ENCODE data around the gene SYNGR1. TPM values are rescaled to one million over a fixed set of nuclear protein-coding genes. Genes with fewer than 3 reads are reported as not detected.
A peak's percentile ranks its signal among the peaks of the same experiment; 100 is the strongest.

SYNGR1 gene
- total RNA-seq, 1 donor from 2014 or later = 49.5 TPM

GRCh38 chr22:39302431-39302960, 47.3 kb upstream of the SYNGR1 start:
- Mint-ChIP-seq H3K4me3 (ENCODE audit: unreplicated experiment) (no peak overlapping the region), H3K36me3 (ENCODE audit: unreplicated experiment) (no peaks in the 10 kb centered on the region), H3K27ac (ENCODE audit: unreplicated experiment) (no peak overlapping the region), H3K9me3 (ENCODE audit: unreplicated experiment) (peaks cover 3% of the 10 kb centered on the region), H3K27me3 (ENCODE audit: unreplicated experiment) (peaks cover 8% of the 10 kb centered on the region), H3K4me1 (ENCODE audit: low read depth, unreplicated experiment) (peaks cover 19% of the 10 kb centered on the region)
- no peak for DNase-seq
- TF ChIP-seq CTCF (IDR thresholded peaks at IDR 0.05; ENCODE audit: partially characterized antibody, unreplicated experiment) = no peak

- Mint-ChIP-seq H3K9me3 (ENCODE audit: unreplicated experiment) (peaks cover 3% of the 10 kb centered on the region), H3K4me1 (ENCODE audit: low read depth, unreplicated experiment) (peaks cover 14% of the 10 kb centered on the region), H3K36me3 (ENCODE audit: unreplicated experiment) (no peaks in the 10 kb centered on the region), H3K4me3 (ENCODE audit: unreplicated experiment) (no peak overlapping the region), H3K27me3 (ENCODE audit: unreplicated experiment) (peaks cover 3% of the 10 kb centered on the region), H3K27ac (ENCODE audit: unreplicated experiment) (no peak overlapping the region)
- TF ChIP-seq CTCF (IDR thresholded peaks at IDR 0.05; ENCODE audit: partially characterized antibody, unreplicated experiment) = no peak
- DNase-seq = no peak
Observed at GRCh38 chr22:39303358-39303757, 46.4 kb upstream of the SYNGR1 start.

- DNase-seq = no peak
- Mint-ChIP-seq H3K27me3 (ENCODE audit: unreplicated experiment) (peaks cover 3% of the 10 kb centered on the region), H3K27ac (ENCODE audit: unreplicated experiment) (no peak overlapping the region), H3K4me3 (ENCODE audit: unreplicated experiment) (no peak overlapping the region), H3K4me1 (ENCODE audit: low read depth, unreplicated experiment) (peaks cover 14% of the 10 kb centered on the region), H3K9me3 (ENCODE audit: unreplicated experiment) (peaks cover 3% of the 10 kb centered on the region), H3K36me3 (ENCODE audit: unreplicated experiment) (no peaks in the 10 kb centered on the region)
- TF ChIP-seq CTCF (IDR thresholded peaks at IDR 0.05; ENCODE audit: partially characterized antibody, unreplicated experiment) = no peak
Observed at GRCh38 chr22:39303892-39304671, 45.7 kb upstream of the SYNGR1 start.

- Mint-ChIP-seq H3K27me3 (ENCODE audit: unreplicated experiment) (peaks cover 3% of the 10 kb centered on the region), H3K4me3 (ENCODE audit: unreplicated experiment) (no peak overlapping the region), H3K36me3 (ENCODE audit: unreplicated experiment) (no peaks in the 10 kb centered on the region), H3K27ac (ENCODE audit: unreplicated experiment) (peak overlapping the region; percentile 19), H3K9me3 (ENCODE audit: unreplicated experiment) (peaks cover 5% of the 10 kb centered on the region), H3K4me1 (ENCODE audit: low read depth, unreplicated experiment) (peaks cover 9% of the 10 kb centered on the region)
- no peak for TF ChIP-seq CTCF (IDR thresholded peaks at IDR 0.05; ENCODE audit: partially characterized antibody, unreplicated experiment)
- DNase-seq = no peak
Observed at GRCh38 chr22:39306456-39307361, 43.1 kb upstream of the SYNGR1 start.
